Chondrocyte (in vitro differentiated cells): ENCODE measurements around the gene ZNF528. TPM values are rescaled to one million over a fixed set of nuclear protein-coding genes. Genes with fewer than 3 reads are reported as not detected.

Source experiments
- DNase-seq: peaks from one replicate; pipeline ENCODE4 v3.0.0; 2021; ENCODE audit warnings: mixed read lengths, low spot score
- H3K27ac Mint-ChIP-seq: one replicate; pipeline ENCODE4 v1.8.0; 2021; ENCODE audit warnings: mild to moderate bottlenecking, moderate library complexity, mixed read lengths; ENCODE audit not compliant: unreplicated experiment
- H3K27me3 Mint-ChIP-seq: 2 replicates; pipeline ENCODE4 v1.8.0; 2021; ENCODE audit warnings: low read depth, mixed read lengths
- H3K36me3 Mint-ChIP-seq: 2 replicates; pipeline ENCODE4 v1.8.0; 2021; ENCODE audit warnings: low read depth, mixed read lengths
- H3K4me1 Mint-ChIP-seq: 2 replicates; pipeline ENCODE4 v1.8.0; 2021; ENCODE audit warnings: low read depth, mild to moderate bottlenecking, mixed read lengths
- H3K4me3 Mint-ChIP-seq: one replicate; pipeline ENCODE4 v1.8.0; 2021; ENCODE audit warnings: mild to moderate bottlenecking, moderate library complexity, mixed read lengths; ENCODE audit not compliant: unreplicated experiment
- H3K9me3 Mint-ChIP-seq: 2 replicates; pipeline ENCODE4 v1.8.0; 2021; ENCODE audit warnings: low read depth, mixed read lengths
- CTCF ChIP-seq: fragments of 200-600 bp; sonication (generic); IDR thresholded peaks from 2 replicates; pipeline ENCODE4 v1.5.0; 2021; ENCODE audit warnings: antibody characterized with exemption, mild to moderate bottlenecking, moderate library complexity
- total RNA-seq: library from RNA; stranded (reverse); gene quantifications from 3 replicates; pipeline ENCODE4 v1.2.1, GENCODE V29; 2021

Gene ZNF528
- total RNA-seq, 1 donor from 2014 or later, result 2.1 TPM

- Mint-ChIP-seq H3K9me3 (peaks cover 64% of the 10 kb centered on the region), H3K4me3 (no peak overlapping the region), H3K27ac (no peak overlapping the region), H3K27me3 (no peaks in the 10 kb centered on the region), H3K4me1 (no peaks in the 10 kb centered on the region), H3K36me3 (peaks cover 11% of the 10 kb centered on the region)
- no peak for DNase-seq
- TF ChIP-seq CTCF, result no peak
Measured at GRCh38 chr19:52391135-52391534, 6.5 kb upstream of the ZNF528 start.

GRCh38 chr19:52398081-52398441 is 412 bp downstream of the ZNF528 start:
- H3K4me3 Mint-ChIP-seq, result peak overlapping the region; percentile 58
- peaks cover 65% of the 10 kb centered on the region for H3K9me3 Mint-ChIP-seq
- H3K27ac Mint-ChIP-seq, result no peak overlapping the region
- TF ChIP-seq CTCF, result no peak
- DNase-seq, result no peak
- no peaks in the 10 kb centered on the region for H3K27me3 Mint-ChIP-seq
- no peaks in the 10 kb centered on the region for H3K4me1 Mint-ChIP-seq
- H3K36me3 Mint-ChIP-seq, result peaks cover 6% of the 10 kb centered on the region

GRCh38 chr19:52410276-52410675 is 12.6 kb downstream of the ZNF528 start:
- no peaks in the 10 kb centered on the region for H3K4me1 Mint-ChIP-seq
- H3K36me3 Mint-ChIP-seq, result peaks cover 3% of the 10 kb centered on the region
- no peak for TF ChIP-seq CTCF
- DNase-seq, result no peak
- H3K9me3 Mint-ChIP-seq, result peaks cover 70% of the 10 kb centered on the region
- no peak overlapping the region for H3K27ac Mint-ChIP-seq
- H3K27me3 Mint-ChIP-seq, result no peaks in the 10 kb centered on the region
- no peak overlapping the region for H3K4me3 Mint-ChIP-seq

GRCh38 chr19:52415711-52416110 is 18.1 kb downstream of the ZNF528 start:
- TF ChIP-seq CTCF, result no peak
- H3K27me3 Mint-ChIP-seq, result no peaks in the 10 kb centered on the region
- peaks cover 80% of the 10 kb centered on the region for H3K9me3 Mint-ChIP-seq
- H3K4me3 Mint-ChIP-seq, result no peak overlapping the region
- H3K4me1 Mint-ChIP-seq, result no peaks in the 10 kb centered on the region
- H3K36me3 Mint-ChIP-seq, result peaks cover 3% of the 10 kb centered on the region
- no peak overlapping the region for H3K27ac Mint-ChIP-seq
- DNase-seq, result no peak

- Mint-ChIP-seq H3K4me1 (no peaks in the 10 kb centered on the region), H3K27me3 (no peaks in the 10 kb centered on the region), H3K36me3 (peaks cover 3% of the 10 kb centered on the region), H3K27ac (no peak within 1 kb of the TSS), H3K9me3 (peaks cover 60% of the 10 kb centered on the region), H3K4me3 (no peak within 1 kb of the TSS)
- DNase-seq, result no peak
- TF ChIP-seq CTCF, result no peak
Measured at GRCh38 chr19:52428937-52429336, 31.3 kb downstream of the ZNF528 start, which contains the start of gene ZNF534. TSS of gene ZNF534 (plus strand) at chr19:52429148. CDS start at chr19:52431475, 2,327 bp downstream.
